GM10266 (cell line): ENCODE measurements around the gene VCY1B.
"Not testable (repeated sequence)": the region's sequence is repeated elsewhere in the genome, so short reads cannot be mapped to it uniquely, and the experiment has no call there.

Experiments used
- DNase-seq: peaks from one replicate; pipeline ENCODE4 v3.0.0; 2012; ENCODE audit errors: extremely low spot score
- TF ChIP-seq, protein P1 (sequence below): IDR thresholded peaks from 2 replicates; pipeline ENCODE4 v1.5.1; 2012; ENCODE audit warnings: mild to moderate bottlenecking, low read depth; ENCODE audit not compliant: control insufficient read depth, insufficient read depth; ENCODE audit errors: missing control alignments

Gene VCY1B

DNA sequence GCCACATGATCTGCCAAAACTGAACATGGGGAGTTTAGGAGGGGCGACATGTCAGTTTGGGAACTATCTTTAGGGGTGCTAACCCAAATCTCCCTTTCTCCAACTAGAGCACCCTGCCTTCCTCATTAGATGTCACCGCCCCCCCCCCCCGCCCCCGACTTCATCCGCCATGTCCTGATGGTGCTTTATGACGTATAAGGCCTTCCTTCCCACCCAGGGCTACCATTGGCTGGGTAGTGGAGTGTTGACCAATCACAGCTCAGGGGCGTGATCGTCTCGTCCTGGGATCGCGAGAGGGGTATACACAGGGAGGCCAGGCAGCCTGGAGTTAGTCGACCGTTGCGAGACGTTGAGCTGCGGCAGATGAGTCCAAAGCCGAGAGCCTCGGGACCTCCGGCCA is at the start of gene VCY1B:
Gene VCY1B, plus strand, starts transcription at position 301 of the 400 bp plus-strand sequence. Its CDS starts 63 bp downstream, at position 364.
- not testable (repeated sequence) for DNase-seq

DNA sequence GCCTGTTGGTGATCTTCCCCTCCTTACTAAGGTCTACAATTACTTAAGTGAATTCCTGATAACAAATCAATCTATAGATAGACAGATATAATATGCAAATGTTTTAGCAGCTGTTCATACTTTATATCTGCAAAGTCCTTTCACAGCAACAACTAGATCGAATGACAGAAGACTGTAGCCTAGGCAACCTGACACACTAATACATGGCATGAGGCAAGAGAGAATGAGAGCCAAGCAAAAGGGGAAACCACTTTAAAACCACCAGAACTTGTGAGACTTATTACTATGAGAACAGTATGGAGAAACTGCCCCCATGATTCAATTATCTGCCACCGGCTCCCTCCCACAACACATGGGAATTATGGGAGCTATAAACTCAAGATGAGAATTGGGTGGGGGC is 44.1 kb upstream of the VCY1B start:
- DNase-seq, result not testable (repeated sequence)

DNA sequence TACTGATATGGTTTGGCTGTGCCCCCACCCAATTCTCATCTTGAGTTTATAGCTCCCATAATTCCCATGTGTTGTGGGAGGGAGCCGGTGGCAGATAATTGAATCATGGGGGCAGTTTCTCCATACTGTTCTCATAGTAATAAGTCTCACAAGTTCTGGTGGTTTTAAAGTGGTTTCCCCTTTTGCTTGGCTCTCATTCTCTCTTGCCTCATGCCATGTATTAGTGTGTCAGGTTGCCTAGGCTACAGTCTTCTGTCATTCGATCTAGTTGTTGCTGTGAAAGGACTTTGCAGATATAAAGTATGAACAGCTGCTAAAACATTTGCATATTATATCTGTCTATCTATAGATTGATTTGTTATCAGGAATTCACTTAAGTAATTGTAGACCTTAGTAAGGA is 25.6 kb upstream of the VCY1B start:
- DNase-seq, result not testable (repeated sequence)

DNA sequence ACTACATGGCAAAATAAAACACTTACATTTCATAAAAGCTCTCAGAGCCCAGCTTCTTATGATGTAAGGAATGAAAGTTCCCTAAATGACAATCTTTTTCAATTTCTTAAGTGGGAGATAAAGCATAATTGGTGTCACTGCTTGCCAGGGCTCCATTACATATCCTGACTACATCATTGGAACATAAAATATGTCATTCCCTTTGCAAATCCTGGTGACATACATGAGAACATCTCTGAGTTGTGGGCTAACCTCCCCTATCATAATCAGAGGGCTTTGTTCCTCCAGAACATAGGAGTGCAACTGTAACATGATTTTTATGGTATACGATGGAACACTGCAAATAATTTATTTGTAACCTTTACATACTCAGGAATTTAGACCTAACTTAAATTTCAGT is 29.9 kb downstream of the VCY1B start:
- TF ChIP-seq, protein P1, sequence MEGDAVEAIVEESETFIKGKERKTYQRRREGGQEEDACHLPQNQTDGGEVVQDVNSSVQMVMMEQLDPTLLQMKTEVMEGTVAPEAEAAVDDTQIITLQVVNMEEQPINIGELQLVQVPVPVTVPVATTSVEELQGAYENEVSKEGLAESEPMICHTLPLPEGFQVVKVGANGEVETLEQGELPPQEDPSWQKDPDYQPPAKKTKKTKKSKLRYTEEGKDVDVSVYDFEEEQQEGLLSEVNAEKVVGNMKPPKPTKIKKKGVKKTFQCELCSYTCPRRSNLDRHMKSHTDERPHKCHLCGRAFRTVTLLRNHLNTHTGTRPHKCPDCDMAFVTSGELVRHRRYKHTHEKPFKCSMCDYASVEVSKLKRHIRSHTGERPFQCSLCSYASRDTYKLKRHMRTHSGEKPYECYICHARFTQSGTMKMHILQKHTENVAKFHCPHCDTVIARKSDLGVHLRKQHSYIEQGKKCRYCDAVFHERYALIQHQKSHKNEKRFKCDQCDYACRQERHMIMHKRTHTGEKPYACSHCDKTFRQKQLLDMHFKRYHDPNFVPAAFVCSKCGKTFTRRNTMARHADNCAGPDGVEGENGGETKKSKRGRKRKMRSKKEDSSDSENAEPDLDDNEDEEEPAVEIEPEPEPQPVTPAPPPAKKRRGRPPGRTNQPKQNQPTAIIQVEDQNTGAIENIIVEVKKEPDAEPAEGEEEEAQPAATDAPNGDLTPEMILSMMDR, result no peak
- no peak for DNase-seq
